WTC11 (cell line): Measurements from ENCODE around the gene TTLL5. TPM values are rescaled to one million over a fixed set of nuclear protein-coding genes. Genes with fewer than 3 reads are reported as not detected.

ENCODE experiments used
- ATAC-seq: fragments of 200-7000 bp; cut with Tn5 transposase; 2 replicates; pipeline ENCODE4 v1.10.0; 2021; ENCODE audit warnings: mild to moderate bottlenecking, moderate library complexity
- CTCF ChIA-PET: fragments of 300-600 bp; sonication (Branson Sonifier 250); formaldehyde crosslinking; loops from one replicate; lab custom pipeline; 2021; ENCODE audit warnings: antibody characterized with exemption; lab: Charles Lee
- POLR2A ChIA-PET: fragments of 350-600 bp; sonication (Branson Sonifier 250); formaldehyde crosslinking; loops from one replicate; lab custom pipeline; 2021; ENCODE audit warnings: antibody characterized with exemption; lab: Charles Lee
- DNase-seq: peaks from one replicate; pipeline ENCODE4 v3.0.0; 2021; ENCODE audit warnings: low spot score
- H3K27ac Mint-ChIP-seq: 2 replicates; pipeline ENCODE4 v1.8.0; 2021; ENCODE audit warnings: mixed read lengths
- H3K27me3 Mint-ChIP-seq: 2 replicates; pipeline ENCODE4 v1.8.0; 2021; ENCODE audit warnings: low read depth, mild to moderate bottlenecking, moderate library complexity, mixed read lengths
- H3K36me3 Mint-ChIP-seq: 2 replicates; pipeline ENCODE4 v1.8.0; 2021; ENCODE audit warnings: mixed read lengths
- H3K4me1 Mint-ChIP-seq: 2 replicates; pipeline ENCODE4 v1.8.0; 2022; ENCODE audit warnings: mixed read lengths
- H3K4me3 Mint-ChIP-seq: 2 replicates; pipeline ENCODE4 v1.8.0; 2021; ENCODE audit warnings: mild to moderate bottlenecking, moderate library complexity, mixed read lengths
- H3K9me3 Mint-ChIP-seq: 2 replicates; pipeline ENCODE4 v1.8.0; 2021; ENCODE audit warnings: mixed read lengths
- ATF1 ChIP-seq: sonication (generic); formaldehyde crosslinking; IDR thresholded peaks from 2 replicates; pipeline ENCODE4 v1.8.1; 2023; ENCODE audit warnings: mild to moderate bottlenecking, moderate library complexity, missing genetic modification reagents
- CBFB ChIP-seq: sonication (generic); formaldehyde crosslinking; IDR thresholded peaks from 2 replicates; pipeline ENCODE4 v1.8.1; 2022; ENCODE audit warnings: mild to moderate bottlenecking, low read depth, missing genetic modification reagents
- CDX4 ChIP-seq: fragments of 250-450 bp; sonication (Bioruptor Pico); IDR thresholded peaks from 2 replicates; pipeline ENCODE4 v1.9.0; 2021; ENCODE audit warnings: moderate library complexity, mild to moderate bottlenecking, inconsistent platforms, borderline replicate concordance
- CREM ChIP-seq: sonication (generic); formaldehyde crosslinking; IDR thresholded peaks from 2 replicates; pipeline ENCODE4 v1.8.1; 2022; ENCODE audit warnings: mild to moderate bottlenecking, missing genetic modification reagents, moderate library complexity
- ETV6 ChIP-seq: sonication (generic); formaldehyde crosslinking; IDR thresholded peaks from 2 replicates; pipeline ENCODE4 v1.8.1; 2022; ENCODE audit warnings: mild to moderate bottlenecking, missing genetic modification reagents
- FOXJ3 ChIP-seq: sonication (generic); formaldehyde crosslinking; IDR thresholded peaks from 2 replicates; pipeline ENCODE4 v1.9.0; 2021; ENCODE audit warnings: missing genetic modification reagents, mild to moderate bottlenecking, borderline replicate concordance
- HMGA2 ChIP-seq: fragments of 250-450 bp; sonication (Bioruptor Pico); IDR thresholded peaks from 2 replicates; pipeline ENCODE4 v1.4.0; 2021; ENCODE audit warnings: mild to moderate bottlenecking, moderate library complexity
- MYBL2 ChIP-seq: sonication (generic); formaldehyde crosslinking; IDR thresholded peaks from 2 replicates; pipeline ENCODE4 v1.8.1; 2023; ENCODE audit warnings: mild to moderate bottlenecking, moderate library complexity, missing genetic modification reagents
- NFE2L1 ChIP-seq: sonication (generic); formaldehyde crosslinking; IDR thresholded peaks from 2 replicates; pipeline ENCODE4 v1.8.1; 2023; ENCODE audit warnings: missing genetic modification reagents
- NR1H2 ChIP-seq: sonication (generic); formaldehyde crosslinking; IDR thresholded peaks from 2 replicates; pipeline ENCODE4 v1.9.0; 2021; ENCODE audit warnings: mild to moderate bottlenecking, moderate library complexity, missing genetic modification reagents
- PRDM15 ChIP-seq: sonication (generic); formaldehyde crosslinking; IDR thresholded peaks from 2 replicates; pipeline ENCODE4 v1.8.0; 2022; ENCODE audit warnings: missing genetic modification reagents
- RELA ChIP-seq: sonication (generic); formaldehyde crosslinking; IDR thresholded peaks from 2 replicates; pipeline ENCODE4 v1.8.1; 2022; ENCODE audit warnings: missing genetic modification reagents, mild to moderate bottlenecking, borderline replicate concordance
- SP1 ChIP-seq: sonication (generic); formaldehyde crosslinking; conservative IDR thresholded peaks from 2 replicates; pipeline ENCODE4 v1.8.1; 2022; ENCODE audit warnings: missing genetic modification reagents
- ZNF232 ChIP-seq: sonication (generic); formaldehyde crosslinking; IDR thresholded peaks from 2 replicates; pipeline ENCODE4 v1.8.0; 2022; ENCODE audit warnings: mild to moderate bottlenecking, missing genetic modification reagents
- ZNF263 ChIP-seq: sonication (generic); formaldehyde crosslinking; IDR thresholded peaks from 2 replicates; pipeline ENCODE4 v1.8.1; 2022; ENCODE audit warnings: low read depth, mild to moderate bottlenecking, moderate library complexity, missing genetic modification reagents
- ZNF396 ChIP-seq: fragments of 250-450 bp; sonication (Bioruptor Pico); IDR thresholded peaks from 2 replicates; pipeline ENCODE4 v1.8.0; 2021; ENCODE audit warnings: mild to moderate bottlenecking, moderate library complexity, borderline replicate concordance
- ZNF423 ChIP-seq: fragments of 250-450 bp; sonication (Bioruptor Pico); IDR thresholded peaks from 2 replicates; pipeline ENCODE4 v2.1.2; 2022; ENCODE audit warnings: mild to moderate bottlenecking, moderate library complexity
- total RNA-seq: library from RNA; stranded (reverse); gene quantifications from 3 replicates; pipeline ENCODE4 v1.2.3, GENCODE V29; 2021
- TF ChIP-seq, protein P1 (sequence below): sonication (generic); formaldehyde crosslinking; IDR thresholded peaks from 2 replicates; pipeline ENCODE4 v1.8.1; 2023; ENCODE audit warnings: mild to moderate bottlenecking, missing genetic modification reagents, borderline replicate concordance
- TF ChIP-seq, protein P2 (sequence below): fragments of 250-450 bp; sonication (Bioruptor Pico); IDR thresholded peaks from 2 replicates; pipeline ENCODE4 v1.9.0; 2021; ENCODE audit warnings: mild to moderate bottlenecking, borderline replicate concordance

The TTLL5 gene
- total RNA-seq, 1 experiment from 2014 or later, result 39.6 TPM

GRCh38 chr14:75969891-75970290, 308.8 kb downstream of the TTLL5 start:
- Mint-ChIP-seq H3K4me3 (no peak overlapping the region), H3K27me3 (no peaks in the 10 kb centered on the region), H3K4me1 (peaks cover 11% of the 10 kb centered on the region), H3K27ac (no peak overlapping the region), H3K36me3 (no peaks in the 10 kb centered on the region), H3K9me3 (0 out of 2 replicates have a peak, but pooled peaks cover 4% of the 10 kb centered on the region)
- no peak for ATAC-seq
- TF ChIP-seq ZNF232, result no peak
- no peak for TF ChIP-seq ZNF423
- TF ChIP-seq HMGA2 (CRISPR knock-in tag), result no peak
- no peak for TF ChIP-seq NR1H2 (CRISPR knock-in tag)
- TF ChIP-seq ZNF263, result no peak
- TF ChIP-seq, protein P1, sequence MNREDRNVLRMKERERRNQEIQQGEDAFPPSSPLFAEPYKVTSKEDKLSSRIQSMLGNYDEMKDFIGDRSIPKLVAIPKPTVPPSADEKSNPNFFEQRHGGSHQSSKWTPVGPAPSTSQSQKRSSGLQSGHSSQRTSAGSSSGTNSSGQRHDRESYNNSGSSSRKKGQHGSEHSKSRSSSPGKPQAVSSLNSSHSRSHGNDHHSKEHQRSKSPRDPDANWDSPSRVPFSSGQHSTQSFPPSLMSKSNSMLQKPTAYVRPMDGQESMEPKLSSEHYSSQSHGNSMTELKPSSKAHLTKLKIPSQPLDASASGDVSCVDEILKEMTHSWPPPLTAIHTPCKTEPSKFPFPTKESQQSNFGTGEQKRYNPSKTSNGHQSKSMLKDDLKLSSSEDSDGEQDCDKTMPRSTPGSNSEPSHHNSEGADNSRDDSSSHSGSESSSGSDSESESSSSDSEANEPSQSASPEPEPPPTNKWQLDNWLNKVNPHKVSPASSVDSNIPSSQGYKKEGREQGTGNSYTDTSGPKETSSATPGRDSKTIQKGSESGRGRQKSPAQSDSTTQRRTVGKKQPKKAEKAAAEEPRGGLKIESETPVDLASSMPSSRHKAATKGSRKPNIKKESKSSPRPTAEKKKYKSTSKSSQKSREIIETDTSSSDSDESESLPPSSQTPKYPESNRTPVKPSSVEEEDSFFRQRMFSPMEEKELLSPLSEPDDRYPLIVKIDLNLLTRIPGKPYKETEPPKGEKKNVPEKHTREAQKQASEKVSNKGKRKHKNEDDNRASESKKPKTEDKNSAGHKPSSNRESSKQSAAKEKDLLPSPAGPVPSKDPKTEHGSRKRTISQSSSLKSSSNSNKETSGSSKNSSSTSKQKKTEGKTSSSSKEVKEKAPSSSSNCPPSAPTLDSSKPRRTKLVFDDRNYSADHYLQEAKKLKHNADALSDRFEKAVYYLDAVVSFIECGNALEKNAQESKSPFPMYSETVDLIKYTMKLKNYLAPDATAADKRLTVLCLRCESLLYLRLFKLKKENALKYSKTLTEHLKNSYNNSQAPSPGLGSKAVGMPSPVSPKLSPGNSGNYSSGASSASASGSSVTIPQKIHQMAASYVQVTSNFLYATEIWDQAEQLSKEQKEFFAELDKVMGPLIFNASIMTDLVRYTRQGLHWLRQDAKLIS (CRISPR knock-in tag), result no peak
- TF ChIP-seq CREM (CRISPR knock-in tag), result no peak
- TF ChIP-seq ATF1, result no peak
- no peak for TF ChIP-seq ETV6 (CRISPR knock-in tag)
- TF ChIP-seq CBFB, result no peak
- no peak for TF ChIP-seq SP1 (CRISPR knock-in tag)
- ChIA-PET CTCF (interaction anchor here (0.8 to 1.4 kb wide), 3 partner anchors 9 to 63 kb away, joined by 3 to 6 read pairs (median 5); no protein-coding TSS in a partner anchor), POLR2A (no interaction called here)
- DNase-seq, result no peak

DNA sequence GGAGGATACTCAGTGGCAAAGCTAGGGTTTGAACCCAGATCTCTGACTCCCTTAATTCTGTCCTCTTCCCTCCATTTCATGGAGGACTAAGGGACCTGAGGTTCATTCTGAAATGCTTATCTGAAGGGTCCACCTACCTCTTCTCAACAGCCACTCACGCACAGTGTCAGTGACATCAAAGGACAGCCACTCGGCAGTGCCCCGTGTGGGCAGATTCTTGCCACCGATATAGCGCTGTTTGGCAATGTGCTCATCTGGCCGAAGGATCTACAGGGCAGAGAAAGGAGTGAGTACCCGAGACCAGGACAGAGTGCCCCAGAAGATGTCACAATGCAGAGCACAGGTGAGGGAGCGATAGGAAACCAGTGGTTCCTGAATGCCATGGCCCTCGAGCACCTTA, 309.9 kb downstream of the TTLL5 start:
- H3K36me3 Mint-ChIP-seq, result no peaks in the 10 kb centered on the region
- H3K4me1 Mint-ChIP-seq, result peaks cover 11% of the 10 kb centered on the region
- DNase-seq (no peak), ATAC-seq (peak; percentile 69)
- no peaks in the 10 kb centered on the region for H3K27me3 Mint-ChIP-seq
- H3K27ac Mint-ChIP-seq, result no peak overlapping the region
- ChIA-PET POLR2A (no interaction called here), CTCF (interaction anchor here (1.3 to 1.4 kb wide), 2 partner anchors 11 to 64 kb away, joined by 6 to 7 read pairs; partner anchors contain the start of gene TGFB3)
- TF ChIP-seq, protein P2, sequence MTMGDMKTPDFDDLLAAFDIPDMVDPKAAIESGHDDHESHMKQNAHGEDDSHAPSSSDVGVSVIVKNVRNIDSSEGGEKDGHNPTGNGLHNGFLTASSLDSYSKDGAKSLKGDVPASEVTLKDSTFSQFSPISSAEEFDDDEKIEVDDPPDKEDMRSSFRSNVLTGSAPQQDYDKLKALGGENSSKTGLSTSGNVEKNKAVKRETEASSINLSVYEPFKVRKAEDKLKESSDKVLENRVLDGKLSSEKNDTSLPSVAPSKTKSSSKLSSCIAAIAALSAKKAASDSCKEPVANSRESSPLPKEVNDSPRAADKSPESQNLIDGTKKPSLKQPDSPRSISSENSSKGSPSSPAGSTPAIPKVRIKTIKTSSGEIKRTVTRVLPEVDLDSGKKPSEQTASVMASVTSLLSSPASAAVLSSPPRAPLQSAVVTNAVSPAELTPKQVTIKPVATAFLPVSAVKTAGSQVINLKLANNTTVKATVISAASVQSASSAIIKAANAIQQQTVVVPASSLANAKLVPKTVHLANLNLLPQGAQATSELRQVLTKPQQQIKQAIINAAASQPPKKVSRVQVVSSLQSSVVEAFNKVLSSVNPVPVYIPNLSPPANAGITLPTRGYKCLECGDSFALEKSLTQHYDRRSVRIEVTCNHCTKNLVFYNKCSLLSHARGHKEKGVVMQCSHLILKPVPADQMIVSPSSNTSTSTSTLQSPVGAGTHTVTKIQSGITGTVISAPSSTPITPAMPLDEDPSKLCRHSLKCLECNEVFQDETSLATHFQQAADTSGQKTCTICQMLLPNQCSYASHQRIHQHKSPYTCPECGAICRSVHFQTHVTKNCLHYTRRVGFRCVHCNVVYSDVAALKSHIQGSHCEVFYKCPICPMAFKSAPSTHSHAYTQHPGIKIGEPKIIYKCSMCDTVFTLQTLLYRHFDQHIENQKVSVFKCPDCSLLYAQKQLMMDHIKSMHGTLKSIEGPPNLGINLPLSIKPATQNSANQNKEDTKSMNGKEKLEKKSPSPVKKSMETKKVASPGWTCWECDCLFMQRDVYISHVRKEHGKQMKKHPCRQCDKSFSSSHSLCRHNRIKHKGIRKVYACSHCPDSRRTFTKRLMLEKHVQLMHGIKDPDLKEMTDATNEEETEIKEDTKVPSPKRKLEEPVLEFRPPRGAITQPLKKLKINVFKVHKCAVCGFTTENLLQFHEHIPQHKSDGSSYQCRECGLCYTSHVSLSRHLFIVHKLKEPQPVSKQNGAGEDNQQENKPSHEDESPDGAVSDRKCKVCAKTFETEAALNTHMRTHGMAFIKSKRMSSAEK (CRISPR knock-in tag), result no peak
- TF ChIP-seq NFE2L1 (CRISPR knock-in tag) (no peak), FOXJ3 (no peak), PRDM15 (CRISPR knock-in tag) (no peak), ETV6 (CRISPR knock-in tag) (no peak), ZNF396 (CRISPR knock-in tag) (no peak), MYBL2 (CRISPR knock-in tag) (no peak), CDX4 (CRISPR knock-in tag) (no peak), RELA (CRISPR knock-in tag) (no peak)
- H3K9me3 Mint-ChIP-seq, result 0 out of 2 replicates have a peak, but pooled peaks cover 4% of the 10 kb centered on the region
- H3K4me3 Mint-ChIP-seq, result no peak overlapping the region
